A673 (cell line): ENCODE data around the gene LRRC32. TPM values are rescaled to one million over a fixed set of nuclear protein-coding genes. Genes with fewer than 3 reads are reported as not detected.

Source experiments
- BruUV-seq: library from RNA; stranded (reverse); fragments of 400-500 nt; replicated peaks from 2 replicates; lab custom pipeline; 2021; lab: Mats Ljungman, UMichigan
- CTCF ChIA-PET: fragments of 300-600 bp; sonication (Branson Sonifier 250); formaldehyde crosslinking; loops from one replicate; lab custom pipeline; 2022; ENCODE audit warnings: antibody characterized with exemption; lab: Charles Lee
- POLR2A ChIA-PET: fragments of 300-600 bp; sonication (Branson Sonifier 250); formaldehyde crosslinking; loops from one replicate; lab custom pipeline; 2022; ENCODE audit warnings: antibody characterized with exemption; ENCODE audit not compliant: low non-redundant PET; lab: Charles Lee
- DNase-seq: peaks from one replicate; pipeline ENCODE4 v3.0.0-alpha.2; 2015; ENCODE audit warnings: low spot score
- H3K27ac ChIP-seq: fragments of 200-600 bp; sonication (generic); 2 replicates; pipeline ENCODE4 v1.5.1; 2016; ENCODE audit warnings: mixed run types, low read depth, mild to moderate bottlenecking, mixed read lengths, antibody characterized with exemption, low read length; ENCODE audit not compliant: poor library complexity, severe bottlenecking
- H3K27me3 ChIP-seq: fragments of 200-600 bp; sonication (generic); replicated peaks from 2 replicates; pipeline ENCODE4 v1.6.1; 2017; ENCODE audit warnings: mixed run types, low read depth, mild to moderate bottlenecking, mixed read lengths, antibody characterized with exemption, low read length; ENCODE audit not compliant: insufficient read depth, poor library complexity
- H3K36me3 ChIP-seq: fragments of 200-600 bp; sonication (generic); 2 replicates; pipeline ENCODE4 v1.6.1; 2016; ENCODE audit warnings: mixed run types, mild to moderate bottlenecking, mixed read lengths, antibody characterized with exemption, low read length; ENCODE audit not compliant: insufficient read depth, poor library complexity, severe bottlenecking
- H3K4me1 ChIP-seq: fragments of 200-600 bp; sonication (generic); 2 replicates; pipeline ENCODE4 v1.6.1; 2017; ENCODE audit warnings: mixed run types, mild to moderate bottlenecking, mixed read lengths, antibody characterized with exemption, low read length; ENCODE audit not compliant: insufficient read depth, poor library complexity, severe bottlenecking
- H3K4me3 ChIP-seq: fragments of 200-600 bp; sonication (generic); 2 replicates; pipeline ENCODE4 v1.5.1; 2016; ENCODE audit warnings: low read depth, mixed run types, mild to moderate bottlenecking, mixed read lengths, low read length; ENCODE audit not compliant: poor library complexity, severe bottlenecking
- H3K9me3 ChIP-seq: fragments of 200-600 bp; sonication (generic); 2 replicates; pipeline ENCODE4 v1.6.1; 2016; ENCODE audit warnings: mixed run types, low read depth, mild to moderate bottlenecking, mixed read lengths, antibody characterized with exemption, low read length; ENCODE audit not compliant: poor library complexity, severe bottlenecking
- EZH2 ChIP-seq: fragments of 200-600 bp; sonication (generic); IDR thresholded peaks from 2 replicates; pipeline ENCODE4 v1.6.1; 2017; ENCODE audit warnings: borderline replicate concordance, low read depth, mild to moderate bottlenecking, mixed read lengths, antibody characterized with exemption, low read length; ENCODE audit not compliant: poor library complexity, severe bottlenecking
- intact Hi-C: fragments of 100-400 bp; cut with micrococcal nuclease; formaldehyde crosslinking; loops from one replicate; pipeline ENCODE4 v1.10.0; 2022; ENCODE audit not compliant: unreplicated experiment
- total RNA-seq: library from RNA; stranded (reverse); gene quantifications from 2 replicates; pipeline ENCODE4 v1.2.3, GENCODE V29; 2021
- TF ChIP-seq, protein P1 (sequence below): fragments of 300-800, 200-600 bp; sonication (generic); conservative IDR thresholded peaks from 2 replicates; pipeline ENCODE4 v1.5.1; 2017; ENCODE audit warnings: low read depth, mild to moderate bottlenecking, antibody characterized with exemption, low read length, moderate library complexity, mixed read lengths

The LRRC32 gene
- total RNA-seq, 1 experiment from 2014 or later = not detected

DNA sequence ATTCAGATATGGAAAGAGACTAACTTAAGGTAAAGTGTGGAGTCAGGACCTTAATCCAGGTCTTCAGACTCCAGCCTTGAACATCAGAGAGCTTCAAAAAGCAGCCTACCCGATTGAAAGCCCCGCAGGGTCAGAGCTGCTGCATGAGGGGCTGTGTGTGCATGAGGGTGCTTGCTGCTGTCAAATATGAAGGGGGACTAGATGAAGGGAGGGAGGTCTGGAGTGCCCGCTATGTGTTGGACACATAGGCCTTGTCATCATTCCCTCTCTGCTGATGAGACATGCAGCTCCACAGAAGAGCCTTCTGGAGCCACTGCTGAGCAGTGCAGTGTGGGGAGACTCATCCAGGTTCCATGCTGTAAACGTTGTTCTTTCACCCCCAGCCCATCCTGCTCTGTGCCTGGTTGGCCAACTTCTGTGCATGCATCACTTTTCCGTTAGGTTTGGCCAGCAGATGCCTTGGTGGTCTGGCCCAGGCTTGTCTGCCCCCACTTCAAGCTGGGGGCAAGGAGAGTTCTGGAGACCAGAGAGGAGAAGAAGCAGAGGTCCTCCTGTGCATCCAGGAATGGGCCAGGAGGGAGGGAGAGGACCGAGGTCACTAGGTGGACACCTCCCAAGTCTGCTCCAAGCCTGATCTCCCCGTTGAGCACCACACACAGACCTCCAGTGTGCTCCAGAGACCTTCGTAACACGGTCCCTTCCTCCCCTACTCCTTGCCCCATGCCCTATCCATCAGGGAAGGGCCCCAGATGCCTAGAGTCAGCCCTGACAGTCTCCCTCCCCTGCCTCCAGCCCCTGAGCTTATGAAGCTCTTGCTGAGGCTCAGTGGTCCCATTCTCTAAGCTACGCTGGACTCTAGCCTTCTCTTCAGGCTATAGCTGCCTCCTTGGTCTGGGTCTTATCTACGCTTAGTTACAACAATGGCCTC lies 32.0 kb downstream of the LRRC32 start:
- ChIA-PET CTCF (no interaction called here), POLR2A (no interaction called here)
- no peaks in the 10 kb centered on the region for H3K36me3 ChIP-seq
- no peaks in the 10 kb centered on the region for H3K4me1 ChIP-seq
- TF ChIP-seq EZH2 = no peak
- TF ChIP-seq, protein P1, sequence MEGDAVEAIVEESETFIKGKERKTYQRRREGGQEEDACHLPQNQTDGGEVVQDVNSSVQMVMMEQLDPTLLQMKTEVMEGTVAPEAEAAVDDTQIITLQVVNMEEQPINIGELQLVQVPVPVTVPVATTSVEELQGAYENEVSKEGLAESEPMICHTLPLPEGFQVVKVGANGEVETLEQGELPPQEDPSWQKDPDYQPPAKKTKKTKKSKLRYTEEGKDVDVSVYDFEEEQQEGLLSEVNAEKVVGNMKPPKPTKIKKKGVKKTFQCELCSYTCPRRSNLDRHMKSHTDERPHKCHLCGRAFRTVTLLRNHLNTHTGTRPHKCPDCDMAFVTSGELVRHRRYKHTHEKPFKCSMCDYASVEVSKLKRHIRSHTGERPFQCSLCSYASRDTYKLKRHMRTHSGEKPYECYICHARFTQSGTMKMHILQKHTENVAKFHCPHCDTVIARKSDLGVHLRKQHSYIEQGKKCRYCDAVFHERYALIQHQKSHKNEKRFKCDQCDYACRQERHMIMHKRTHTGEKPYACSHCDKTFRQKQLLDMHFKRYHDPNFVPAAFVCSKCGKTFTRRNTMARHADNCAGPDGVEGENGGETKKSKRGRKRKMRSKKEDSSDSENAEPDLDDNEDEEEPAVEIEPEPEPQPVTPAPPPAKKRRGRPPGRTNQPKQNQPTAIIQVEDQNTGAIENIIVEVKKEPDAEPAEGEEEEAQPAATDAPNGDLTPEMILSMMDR = no peak
- no peaks in the 10 kb centered on the region for H3K9me3 ChIP-seq
- intact Hi-C loops = no loop called here
- BruUV-seq = no TSS peak
- no peak for DNase-seq
- H3K4me3 ChIP-seq = no peak overlapping the region
- H3K27me3 ChIP-seq = peaks cover 10% of the 10 kb centered on the region
- H3K27ac ChIP-seq = no peak overlapping the region

DNA sequence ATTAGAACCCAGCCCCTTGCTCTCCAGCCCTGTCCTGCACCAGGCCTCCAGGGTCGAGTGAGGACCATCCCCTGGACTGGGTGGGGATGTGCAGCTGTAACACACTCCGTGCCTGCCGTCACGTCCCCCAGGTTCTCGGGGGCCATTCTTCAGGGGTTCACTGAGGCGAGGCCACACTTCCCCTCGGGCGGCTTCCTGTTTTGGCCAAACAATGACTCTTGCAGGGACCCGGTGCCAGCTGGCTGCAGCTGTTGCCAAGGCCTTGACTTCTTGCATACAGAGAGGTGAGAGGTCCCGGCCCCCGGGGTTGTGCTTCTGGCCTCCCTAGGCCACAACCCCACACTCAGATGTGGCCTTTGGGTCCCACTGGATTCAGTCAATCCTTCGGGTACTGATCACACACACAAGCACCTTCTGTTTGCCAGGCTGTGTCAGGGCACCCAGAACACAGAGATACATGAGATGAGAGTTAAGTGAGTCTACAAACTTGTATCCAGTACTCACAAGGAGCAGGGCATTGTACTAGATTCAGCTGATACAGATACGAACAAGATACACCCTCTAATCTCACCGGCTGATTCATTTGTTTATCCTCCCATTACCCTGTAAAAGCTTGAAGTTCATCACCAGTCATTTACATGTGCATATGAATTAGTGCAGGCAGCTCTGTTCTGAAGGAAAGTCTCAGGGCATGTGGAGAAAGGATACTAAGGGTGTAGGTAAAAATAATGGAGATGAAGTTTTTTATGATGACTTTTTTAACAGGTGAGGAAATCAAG lies 32.9 kb downstream of the LRRC32 start:
- DNase-seq = no peak

GRCh38 chr11:76636826-76637460 lies 33.6 kb downstream of the LRRC32 start:
- H3K4me1 ChIP-seq = no peaks in the 10 kb centered on the region
- TF ChIP-seq, protein P1 = no peak
- TF ChIP-seq EZH2 = no peak
- intact Hi-C loops = no loop called here
- peaks cover 5% of the 10 kb centered on the region for H3K27me3 ChIP-seq
- no peak overlapping the region for H3K27ac ChIP-seq
- DNase-seq = no peak
- POLR2A ChIA-PET = no interaction called here
- no peaks in the 10 kb centered on the region for H3K9me3 ChIP-seq
- CTCF ChIA-PET = no interaction called here
- no TSS peak for BruUV-seq
- no peaks in the 10 kb centered on the region for H3K36me3 ChIP-seq
- no peak overlapping the region for H3K4me3 ChIP-seq

More for the DNA sequence above, 32.9 kb downstream of the LRRC32 start:
- no TSS peak for BruUV-seq
- no peaks in the 10 kb centered on the region for H3K9me3 ChIP-seq
- H3K27ac ChIP-seq = no peak overlapping the region
- TF ChIP-seq, protein P1 = no peak
- no peak for TF ChIP-seq EZH2
- H3K4me3 ChIP-seq = no peak overlapping the region
- peaks cover 5% of the 10 kb centered on the region for H3K27me3 ChIP-seq
- intact Hi-C loops = no loop called here
- CTCF ChIA-PET = no interaction called here
- POLR2A ChIA-PET = no interaction called here
- no peaks in the 10 kb centered on the region for H3K4me1 ChIP-seq
- no peaks in the 10 kb centered on the region for H3K36me3 ChIP-seq
